B cell (primary cell): ENCODE measurements around the gene LILRA2. TPM values are rescaled to one million over a fixed set of nuclear protein-coding genes. Genes with fewer than 3 reads are reported as not detected.
"Not testable (repeated sequence)": the region's sequence is repeated elsewhere in the genome, so short reads cannot be mapped to it uniquely, and the experiment has no call there.

Experiments
- ATAC-seq: fragments of 200-7000 bp; cut with Tn5 transposase; one replicate; pipeline ENCODE4 v1.10.0; 2021; ENCODE audit warnings: low read depth, mild to moderate bottlenecking, moderate number of reproducible peaks, moderate library complexity
- CTCF ChIA-PET: fragments of 350-600 bp; sonication (Branson Sonifier 250); formaldehyde crosslinking; loops from one replicate; lab custom pipeline; 2021; ENCODE audit warnings: antibody characterized with exemption, inconsistent platforms; lab: Charles Lee
- POLR2A ChIA-PET: fragments of 350-600 bp; sonication (Branson Sonifier 250); formaldehyde crosslinking; loops from one replicate; lab custom pipeline; 2021; ENCODE audit warnings: antibody characterized with exemption; lab: Charles Lee
- DNase-seq: peaks from one replicate; pipeline ENCODE4 v3.0.0; 2013
- H2AFZ ChIP-seq: 2 replicates; pipeline ENCODE4 v1.6.1; 2012; ENCODE audit warnings: mild to moderate bottlenecking, low read depth, low read length; ENCODE audit not compliant: insufficient read depth, poor library complexity, severe bottlenecking
- H3K27ac ChIP-seq, 2 donors: 1 replicate in 1 of 2; 2 replicates in 1 of 2; pipeline ENCODE4 v1.5.1; 2012 to 2013; ENCODE audit warnings: low read length in 2 of 2, mild to moderate bottlenecking in 2 of 2, moderate library complexity in 1 of 2
- H3K27me3 ChIP-seq, 4 experiments: fragments of 200-600 bp in 1 of 4; sonication (generic) in 1 of 4; replicated peaks in 1 of 4; 1 replicate in 2 of 4; 2 replicates in 2 of 4; pipeline versions ENCODE4 v1.6.1 to v1.7.0; 2013 to 2016; ENCODE audit warnings: low read length in 3 of 4, mild to moderate bottlenecking in 2 of 4, mixed read lengths in 1 of 4, moderate library complexity in 1 of 4; ENCODE audit not compliant: insufficient read depth in 4 of 4, control insufficient read depth in 3 of 4; ENCODE audit errors: control extremely low read depth in 1 of 4
- H3K36me3 ChIP-seq, 2 experiments: replicated peaks in 1 of 2; 1 replicate in 1 of 2; 2 replicates in 1 of 2; pipeline versions ENCODE4 v1.6.1 to v1.7.1; 2013; ENCODE audit warnings: low read length in 1 of 2; ENCODE audit not compliant: insufficient read depth in 2 of 2, control insufficient read depth in 1 of 2; ENCODE audit errors: control extremely low read depth in 1 of 2, extremely low read depth in 1 of 2
- H3K4me1 ChIP-seq, 2 donors: fragments of 200-600 bp in 1 of 2; sonication (generic) in 1 of 2; 1 replicate in 1 of 2; 2 replicates in 1 of 2; pipeline versions ENCODE4 v1.5.1 to v1.6.1; 2013 to 2017; ENCODE audit warnings: low read length in 2 of 2; ENCODE audit not compliant: control insufficient read depth in 2 of 2, insufficient read depth in 2 of 2
- H3K4me2 ChIP-seq: replicated peaks from 2 replicates; pipeline ENCODE3; 2012; ENCODE audit warnings: mild to moderate bottlenecking, low read depth, low read length; ENCODE audit not compliant: poor library complexity, severe bottlenecking
- H3K4me3 ChIP-seq, 5 experiments: fragments of 200-600 bp in 1 of 5; sonication (generic) in 1 of 5; 1 replicate in 3 of 5; 2 replicates in 2 of 5; pipeline versions ENCODE4 v1.5.1 to v1.7.0; 2011 to 2016; ENCODE audit warnings: low read length in 4 of 5, mild to moderate bottlenecking in 4 of 5, low read depth in 2 of 5, control low read depth in 1 of 5, moderate library complexity in 1 of 5; ENCODE audit not compliant: insufficient read depth in 1 of 5; ENCODE audit errors: control extremely low read depth in 1 of 5, extremely low read depth in 1 of 5
- H3K79me2 ChIP-seq: fragments of 200-600 bp; sonication (generic); one replicate; pipeline ENCODE4 v1.6.0; 2016; ENCODE audit warnings: low read length; ENCODE audit not compliant: control insufficient read depth, insufficient read depth
- H3K9ac ChIP-seq: fragments of 200-600 bp; sonication (generic); 2 replicates; pipeline ENCODE4 v1.6.1; 2017; ENCODE audit warnings: mild to moderate bottlenecking, low read length, moderate library complexity
- H3K9me3 ChIP-seq, 3 donors: one replicate each; pipeline versions ENCODE4 v1.6.1 to v1.7.1; 2013; ENCODE audit warnings: low read length in 2 of 3; ENCODE audit not compliant: control insufficient read depth in 2 of 3, insufficient read depth in 1 of 3; ENCODE audit errors: control extremely low read depth in 1 of 3
- H4K20me1 ChIP-seq: 2 replicates; pipeline ENCODE4 v1.6.0; 2012; ENCODE audit warnings: mild to moderate bottlenecking, low read length; ENCODE audit not compliant: insufficient read depth, control insufficient read depth, poor library complexity, severe bottlenecking
- H3K27ac Mint-ChIP-seq: one replicate; pipeline ENCODE4 v1.8.0; 2021; ENCODE audit warnings: mixed read lengths
- H3K27me3 Mint-ChIP-seq: one replicate; pipeline ENCODE4 v1.8.0; 2021; ENCODE audit warnings: mixed read lengths
- H3K4me1 Mint-ChIP-seq: one replicate; pipeline ENCODE4 v1.8.0; 2021; ENCODE audit warnings: mixed read lengths
- H3K4me3 Mint-ChIP-seq: one replicate; pipeline ENCODE4 v1.8.0; 2021; ENCODE audit warnings: mixed read lengths
- H3K9me3 Mint-ChIP-seq: one replicate; pipeline ENCODE4 v1.8.0; 2022; ENCODE audit warnings: mixed read lengths; ENCODE audit not compliant: insufficient read depth
- CTCF ChIP-seq: fragments of 200-600 bp; IDR thresholded peaks from one replicate; pipeline ENCODE4 v1.8.0; 2022; ENCODE audit warnings: antibody characterized with exemption, mild to moderate bottlenecking
- EZH2 ChIP-seq: IDR thresholded peaks from 2 replicates; pipeline ENCODE4 v1.6.1; 2012; ENCODE audit warnings: borderline replicate concordance, low read depth, mild to moderate bottlenecking, moderate library complexity, low read length; ENCODE audit not compliant: insufficient read depth, poor library complexity, severe bottlenecking
- WGBS: methylation state at CpG from one replicate; pipeline ENCODE4 v1.1.5; 2013; ENCODE audit warnings: missing lambda C conversion rate; ENCODE audit not compliant: insufficient coverage; 5-methylcytosine and 5-hydroxymethylcytosine counted together
- intact Hi-C: fragments of 100-400 bp; cut with micrococcal nuclease; formaldehyde crosslinking; loops from one replicate; pipeline ENCODE4 v1.10.0; 2022
- polyA plus RNA-seq: library from polyadenylated mRNA; depleted of rRNA; stranded (reverse); fragments of >200 nt; gene quantifications from 2 replicates; pipeline ENCODE4 v1.2.3, GENCODE V29; 2012
- total RNA-seq, 2 donors: library from RNA; stranded (reverse); fragments of 120-200 nt in 1 of 2; gene quantifications; 1 replicate in 1 of 2; 2 replicates in 1 of 2; pipeline versions ENCODE4 v1.2.3 to v1.2.4, GENCODE V29; 2013 to 2022

LILRA2 gene
- total and polyA plus RNA-seq, 2 donors (not counting 1 experiment from before 2014, with no cell fraction given) = 0.25 to 2.8 TPM

DNA sequence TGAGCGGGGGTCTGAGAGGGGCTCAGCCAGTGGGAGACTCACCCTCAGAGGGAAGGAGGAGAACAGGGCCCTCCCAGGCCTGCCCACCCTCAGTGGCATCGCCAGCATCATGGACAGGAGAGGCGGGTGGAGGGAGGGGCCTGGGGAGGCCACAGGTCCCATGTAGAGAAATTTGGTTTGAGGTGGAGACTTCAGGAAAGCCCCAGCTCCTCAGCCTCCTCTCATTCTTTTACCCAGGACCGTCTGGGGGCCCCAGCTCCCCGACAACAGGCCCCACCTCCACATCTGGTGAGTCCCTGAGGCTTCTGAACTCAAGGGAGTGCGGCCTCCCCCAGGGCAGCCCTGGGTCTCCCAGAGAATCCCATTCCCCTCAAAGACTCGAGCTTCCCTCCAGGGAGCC is 59.8 kb downstream of the LILRA2 start:
- CTCF ChIA-PET = interaction anchor here (0.6 kb wide), 1 partner anchor 899 kb away, joined by 3 read pairs; no protein-coding TSS in a partner anchor
- H2AFZ ChIP-seq = no peak overlapping the region
- DNase-seq (no peak), ATAC-seq (no peak)
- Mint-ChIP-seq H3K4me3 (no peak overlapping the region), H3K4me1 (peaks cover 28% of the 10 kb centered on the region), H3K9me3 (no peaks in the 10 kb centered on the region), H3K27me3 (no peaks in the 10 kb centered on the region), H3K27ac (no peak overlapping the region)
- no peaks in the 10 kb centered on the region for H3K27me3 ChIP-seq
- H3K4me2 ChIP-seq = no peak overlapping the region
- peaks cover 38% of the 10 kb centered on the region for H3K79me2 ChIP-seq
- peak overlapping the region in 1 of 2 donors; percentile 6 for H3K27ac ChIP-seq
- peaks cover 0 to 50% of the 10 kb centered on the region in 2 experiments for H3K36me3 ChIP-seq
- H3K9ac ChIP-seq = no peak overlapping the region
- intact Hi-C loops = no loop called here
- peaks cover 32% of the 10 kb centered on the region for H4K20me1 ChIP-seq
- TF ChIP-seq EZH2 = no peak
- TF ChIP-seq CTCF = no peak
- WGBS = 86% methylated on average over 3 of the region's 7 CpGs
- H3K4me1 ChIP-seq = peaks cover 30 to 34% of the 10 kb centered on the region in 2 donors
- POLR2A ChIA-PET = interaction anchor here (0.6 kb wide), 1 partner anchor 650 kb away, joined by 4 read pairs; no protein-coding TSS in a partner anchor
- H3K9me3 ChIP-seq = no peaks in the 10 kb centered on the region
- H3K4me3 ChIP-seq = no peak overlapping the region

GRCh38 chr19:54636081-54636480 is 62.5 kb downstream of the LILRA2 start:
- H3K4me1 Mint-ChIP-seq, H3K27ac ChIP-seq, H3K4me3 ChIP-seq, ATAC-seq, H3K4me1 ChIP-seq, H3K9ac ChIP-seq, H3K4me3 Mint-ChIP-seq, H3K4me2 ChIP-seq, DNase-seq, CTCF ChIA-PET, H3K9me3 ChIP-seq, intact Hi-C loops, H2AFZ ChIP-seq, H3K27me3 Mint-ChIP-seq, H3K9me3 Mint-ChIP-seq, POLR2A ChIA-PET, H3K27me3 ChIP-seq: not testable (repeated sequence)
- peaks cover 20% of the 10 kb centered on the region for H4K20me1 ChIP-seq
- H3K36me3 ChIP-seq = peaks cover 0 to 40% of the 10 kb centered on the region in 2 experiments
- H3K79me2 ChIP-seq = peaks cover 11% of the 10 kb centered on the region
- WGBS = 76% methylated on average over 12 of the region's 12 CpGs
- H3K27ac Mint-ChIP-seq = peak overlapping the region; percentile 63
